Liver (tissue), 9 donors: ENCODE data around the gene DDO. TPM values are rescaled to one million over a fixed set of nuclear protein-coding genes. Genes with fewer than 3 reads are reported as not detected.

Experiments
- DNase-seq: peaks from one replicate; pipeline ENCODE4 v3.0.0-alpha.2; 2017; ENCODE audit warnings: low spot score
- H3K27ac ChIP-seq, 2 donors: one replicate each; pipeline ENCODE4 v1.7.0; 2013; ENCODE audit warnings: inconsistent platforms in 2 of 2, low read length in 2 of 2, control low read depth in 1 of 2, low read depth in 1 of 2, mild to moderate bottlenecking in 1 of 2
- H3K27me3 ChIP-seq, 4 donors: one replicate each; pipeline versions ENCODE4 v1.6.1 to v1.7.0; 2013; ENCODE audit warnings: low read length in 3 of 4, inconsistent platforms in 1 of 4, mild to moderate bottlenecking in 1 of 4, moderate library complexity in 1 of 4; ENCODE audit not compliant: control insufficient read depth in 4 of 4, insufficient read depth in 4 of 4
- H3K36me3 ChIP-seq, 4 donors: one replicate each; pipeline versions ENCODE4 v1.6.1 to v1.7.0; 2013; ENCODE audit warnings: low read length in 3 of 4, mild to moderate bottlenecking in 3 of 4, low read depth in 1 of 4, moderate library complexity in 1 of 4; ENCODE audit not compliant: control insufficient read depth in 4 of 4, insufficient read depth in 3 of 4
- H3K4me1 ChIP-seq, 4 donors: one replicate each; pipeline versions ENCODE4 v1.6.1 to v1.7.0; 2013; ENCODE audit warnings: low read length in 3 of 4, mild to moderate bottlenecking in 3 of 4, moderate library complexity in 1 of 4; ENCODE audit not compliant: control insufficient read depth in 4 of 4, insufficient read depth in 4 of 4
- H3K4me3 ChIP-seq, 3 donors: one replicate each; pipeline versions ENCODE4 v1.6.1 to v1.7.0; 2013; ENCODE audit warnings: low read length in 3 of 3, control low read depth in 1 of 3, low read depth in 1 of 3, mild to moderate bottlenecking in 1 of 3
- H3K9ac ChIP-seq, 2 donors: one replicate each; pipeline ENCODE4 v1.7.0; 2013; ENCODE audit warnings: low read length in 2 of 2, mild to moderate bottlenecking in 2 of 2, moderate library complexity in 2 of 2, control low read depth in 1 of 2, low read depth in 1 of 2
- H3K9me3 ChIP-seq, 4 donors: one replicate each; pipeline versions ENCODE4 v1.6.1 to v1.7.0; 2013; ENCODE audit warnings: low read length in 3 of 4; ENCODE audit not compliant: control insufficient read depth in 4 of 4
- ATF3 ChIP-seq: IDR thresholded peaks from 2 replicates; pipeline ENCODE4 v1.6.1; 2016; ENCODE audit warnings: antibody characterized with exemption
- EGR1 ChIP-seq, 2 donors: IDR thresholded peaks; 2 replicates each; pipeline ENCODE4 v1.6.1; 2016 to 2018; ENCODE audit warnings: antibody characterized with exemption in 2 of 2, low read depth in 2 of 2
- FOXA1 ChIP-seq: IDR thresholded peaks from 2 replicates; pipeline ENCODE4 v1.6.1; 2016; ENCODE audit warnings: antibody characterized with exemption
- FOXA2 ChIP-seq: IDR thresholded peaks from 2 replicates; pipeline ENCODE4 v1.6.1; 2016; ENCODE audit warnings: antibody characterized with exemption
- GABPA ChIP-seq, 2 donors: IDR thresholded peaks in 1 of 2; conservative IDR thresholded peaks in 1 of 2; 2 replicates each; pipeline ENCODE4 v1.6.1; 2016; ENCODE audit warnings: antibody characterized with exemption in 2 of 2, mild to moderate bottlenecking in 1 of 2, moderate library complexity in 1 of 2
- HNF4A ChIP-seq, 2 donors: conservative IDR thresholded peaks; 2 replicates each; pipeline ENCODE4 v1.6.1; 2016; ENCODE audit warnings: antibody characterized with exemption in 2 of 2, mild to moderate bottlenecking in 2 of 2
- HNF4G ChIP-seq: IDR thresholded peaks from 2 replicates; pipeline ENCODE4 v1.6.1; 2016; ENCODE audit warnings: antibody characterized with exemption
- JUND ChIP-seq, 2 donors: IDR thresholded peaks; 2 replicates each; pipeline ENCODE4 v1.6.1; 2016; ENCODE audit warnings: antibody characterized with exemption in 2 of 2
- MAX ChIP-seq: IDR thresholded peaks from 2 replicates; pipeline ENCODE4 v1.6.1; 2016; ENCODE audit warnings: antibody characterized with exemption
- NR2F2 ChIP-seq: IDR thresholded peaks from 2 replicates; pipeline ENCODE4 v1.6.1; 2016; ENCODE audit warnings: antibody characterized with exemption
- RAD21 ChIP-seq, 2 donors: IDR thresholded peaks; 2 replicates each; pipeline ENCODE4 v1.6.1; 2016; ENCODE audit warnings: antibody characterized with exemption in 2 of 2, mild to moderate bottlenecking in 2 of 2
- REST ChIP-seq: IDR thresholded peaks from 2 replicates; pipeline ENCODE4 v1.6.1; 2016; ENCODE audit warnings: antibody characterized with exemption, mild to moderate bottlenecking
- RXRA ChIP-seq, 2 donors: IDR thresholded peaks; 2 replicates each; pipeline ENCODE4 v1.6.1; 2017 to 2018; ENCODE audit warnings: antibody characterized with exemption in 2 of 2, mild to moderate bottlenecking in 1 of 2
- SP1 ChIP-seq: IDR thresholded peaks from 2 replicates; pipeline ENCODE4 v1.6.1; 2018; ENCODE audit warnings: antibody characterized with exemption, mild to moderate bottlenecking
- TAF1 ChIP-seq: conservative IDR thresholded peaks from 2 replicates; pipeline ENCODE4 v1.6.1; 2016; ENCODE audit warnings: antibody characterized with exemption, mild to moderate bottlenecking
- YY1 ChIP-seq: IDR thresholded peaks from 2 replicates; pipeline ENCODE4 v1.6.1; 2016; ENCODE audit warnings: antibody characterized with exemption, mild to moderate bottlenecking
- WGBS: extraction: QIAGEN DNeasy Blood & Tissue Kit; methylation state at CpG from one replicate; pipeline ENCODE4 v1.1.7; 2013; 5-methylcytosine and 5-hydroxymethylcytosine counted together
- polyA plus RNA-seq, 2 donors: library from polyadenylated mRNA; stranded (reverse) in 1 of 2; unstranded in 1 of 2; fragments of 200-250 nt in 1 of 2; fragments of >200 nt in 1 of 2; fragmentation: Nextera tagmentation in 1 of 2; extraction: Ambion mirVana in 1 of 2; gene quantifications; one replicate each; pipeline versions ENCODE4 v1.2.1 to v1.2.3, GENCODE V29; 2013 to 2015
- total RNA-seq, 2 donors: library from RNA; depleted of rRNA; stranded (reverse); fragments of >200 nt; gene quantifications; one replicate each; pipeline ENCODE4 v1.2.3, GENCODE V29; 2014
- TF ChIP-seq, protein P1 (sequence below): fragments of 150-350 bp; IDR thresholded peaks from 2 replicates; pipeline ENCODE4 v1.5.1; 2017; ENCODE audit warnings: improper control_type of control experiment, low read depth, low read length; ENCODE audit not compliant: missing input control
- TF ChIP-seq, protein P2 (sequence below): IDR thresholded peaks from 2 replicates; pipeline ENCODE4 v1.6.1; 2016; ENCODE audit warnings: antibody characterized with exemption
- donor health status: healthy.
- donor health status: healthy.
- donor health status: healthy.
- donor health status: healthy.
- donor health status: healthy.

The DDO gene
- total and polyA plus RNA-seq, 4 donors: 4.9 to 11.1 (median 7.0) TPM

- Histone ChIP-seq H3K36me3 (no peaks in the 10 kb centered on the region), H3K9ac (no peak overlapping the region), H3K27ac (no peak overlapping the region), H3K4me1 (no peaks in the 10 kb centered on the region), H3K9me3 (no peaks in the 10 kb centered on the region), H3K4me3 (no peak overlapping the region), H3K27me3 (no peaks in the 10 kb centered on the region)
- TF ChIP-seq, protein P1, sequence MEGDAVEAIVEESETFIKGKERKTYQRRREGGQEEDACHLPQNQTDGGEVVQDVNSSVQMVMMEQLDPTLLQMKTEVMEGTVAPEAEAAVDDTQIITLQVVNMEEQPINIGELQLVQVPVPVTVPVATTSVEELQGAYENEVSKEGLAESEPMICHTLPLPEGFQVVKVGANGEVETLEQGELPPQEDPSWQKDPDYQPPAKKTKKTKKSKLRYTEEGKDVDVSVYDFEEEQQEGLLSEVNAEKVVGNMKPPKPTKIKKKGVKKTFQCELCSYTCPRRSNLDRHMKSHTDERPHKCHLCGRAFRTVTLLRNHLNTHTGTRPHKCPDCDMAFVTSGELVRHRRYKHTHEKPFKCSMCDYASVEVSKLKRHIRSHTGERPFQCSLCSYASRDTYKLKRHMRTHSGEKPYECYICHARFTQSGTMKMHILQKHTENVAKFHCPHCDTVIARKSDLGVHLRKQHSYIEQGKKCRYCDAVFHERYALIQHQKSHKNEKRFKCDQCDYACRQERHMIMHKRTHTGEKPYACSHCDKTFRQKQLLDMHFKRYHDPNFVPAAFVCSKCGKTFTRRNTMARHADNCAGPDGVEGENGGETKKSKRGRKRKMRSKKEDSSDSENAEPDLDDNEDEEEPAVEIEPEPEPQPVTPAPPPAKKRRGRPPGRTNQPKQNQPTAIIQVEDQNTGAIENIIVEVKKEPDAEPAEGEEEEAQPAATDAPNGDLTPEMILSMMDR: no peak
- TF ChIP-seq YY1 (no peak), GABPA (IDR thresholded peaks at IDR 0.05 in 1 of 2, conservative IDR thresholded peaks at IDR 0.05 in 1 of 2) (no peak), FOXA2 (no peak), ATF3 (no peak), HNF4G (no peak), RXRA (IDR thresholded peaks at IDR 0.05) (no peak), MAX (no peak), RAD21 (IDR thresholded peaks at IDR 0.05) (no peak), FOXA1 (no peak), SP1 (no peak)
- 65% methylated on average over 4 of the region's 4 CpGs for WGBS
- no peak for DNase-seq
These were observed 46.3 kb downstream of the DDO start for GRCh38 chr6:110369066-110369465.

DNA sequence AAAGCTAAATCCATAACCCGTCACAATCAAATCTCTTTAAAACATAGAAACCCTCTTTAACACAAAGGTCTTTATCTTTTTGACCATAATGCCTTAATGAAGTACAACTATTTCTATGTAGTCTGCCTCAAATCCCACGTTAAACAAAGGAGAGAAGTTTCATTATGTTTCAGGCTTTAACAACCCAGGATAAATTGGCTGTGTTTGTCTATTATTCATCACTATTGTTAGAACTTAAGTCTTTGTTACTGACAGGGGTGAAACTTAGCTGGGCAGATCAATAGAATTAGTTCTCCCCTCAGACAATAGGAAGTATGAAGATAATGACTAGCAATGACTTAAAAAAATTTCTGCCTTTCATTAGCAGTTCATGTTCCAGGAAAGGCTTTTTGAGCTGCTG lies 47.1 kb downstream of the DDO start:
- no peak overlapping the region for H3K27ac ChIP-seq
- H3K4me3 ChIP-seq: no peak overlapping the region
- 80% methylated on average over 2 of the region's 2 CpGs for WGBS
- no peaks in the 10 kb centered on the region for H3K36me3 ChIP-seq
- no peak for DNase-seq
- H3K27me3 ChIP-seq: no peaks in the 10 kb centered on the region
- no peaks in the 10 kb centered on the region for H3K9me3 ChIP-seq
- TF ChIP-seq YY1: no peak
- no peak for TF ChIP-seq RAD21 (IDR thresholded peaks at IDR 0.05)
- TF ChIP-seq NR2F2: no peak
- no peak for TF ChIP-seq SP1
- TF ChIP-seq, protein P2, sequence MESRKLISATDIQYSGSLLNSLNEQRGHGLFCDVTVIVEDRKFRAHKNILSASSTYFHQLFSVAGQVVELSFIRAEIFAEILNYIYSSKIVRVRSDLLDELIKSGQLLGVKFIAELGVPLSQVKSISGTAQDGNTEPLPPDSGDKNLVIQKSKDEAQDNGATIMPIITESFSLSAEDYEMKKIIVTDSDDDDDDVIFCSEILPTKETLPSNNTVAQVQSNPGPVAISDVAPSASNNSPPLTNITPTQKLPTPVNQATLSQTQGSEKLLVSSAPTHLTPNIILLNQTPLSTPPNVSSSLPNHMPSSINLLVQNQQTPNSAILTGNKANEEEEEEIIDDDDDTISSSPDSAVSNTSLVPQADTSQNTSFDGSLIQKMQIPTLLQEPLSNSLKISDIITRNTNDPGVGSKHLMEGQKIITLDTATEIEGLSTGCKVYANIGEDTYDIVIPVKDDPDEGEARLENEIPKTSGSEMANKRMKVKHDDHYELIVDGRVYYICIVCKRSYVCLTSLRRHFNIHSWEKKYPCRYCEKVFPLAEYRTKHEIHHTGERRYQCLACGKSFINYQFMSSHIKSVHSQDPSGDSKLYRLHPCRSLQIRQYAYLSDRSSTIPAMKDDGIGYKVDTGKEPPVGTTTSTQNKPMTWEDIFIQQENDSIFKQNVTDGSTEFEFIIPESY: no peak
- TF ChIP-seq EGR1 (IDR thresholded peaks at IDR 0.05; ENCODE audit: low read depth in 2 of 2): no peak
- TF ChIP-seq HNF4G: no peak
- TF ChIP-seq FOXA1: no peak
- no peak for TF ChIP-seq RXRA (IDR thresholded peaks at IDR 0.05)
- TF ChIP-seq, protein P1: no peak
- TF ChIP-seq TAF1: no peak
- no peak for TF ChIP-seq FOXA2
- no peak for TF ChIP-seq JUND (IDR thresholded peaks at IDR 0.05)
- no peak for TF ChIP-seq REST
- no peak for TF ChIP-seq MAX
- no peak for TF ChIP-seq GABPA (IDR thresholded peaks at IDR 0.05 in 1 of 2, conservative IDR thresholded peaks at IDR 0.05 in 1 of 2)
- TF ChIP-seq HNF4A (conservative IDR thresholded peaks at IDR 0.05): no peak
- no peak for TF ChIP-seq ATF3
- no peak overlapping the region for H3K9ac ChIP-seq
- no peaks in the 10 kb centered on the region for H3K4me1 ChIP-seq
